Fibroblast of mammary gland (primary cell): ENCODE results near the gene TPH1.

Experiments used
- DNase-seq: peaks from one replicate; pipeline ENCODE4 v3.0.0-alpha.2; 2010; ENCODE audit warnings: low read depth
- H3K4me3 ChIP-seq: 2 replicates; pipeline ENCODE4 v1.5.1; 2011; ENCODE audit warnings: low read depth, mild to moderate bottlenecking, low read length, moderate library complexity; ENCODE audit not compliant: control insufficient read depth
- CTCF ChIP-seq: conservative IDR thresholded peaks from 2 replicates; pipeline ENCODE4 v1.5.1; 2011; ENCODE audit warnings: low read depth, low read length, inconsistent platforms; ENCODE audit not compliant: control insufficient read depth, insufficient read depth

TPH1 gene

GRCh38 chr11:18080451-18080850 lies 34.4 kb upstream of the TPH1 start:
- TF ChIP-seq CTCF, result no peak
- DNase-seq, result no peak
- no peak overlapping the region for H3K4me3 ChIP-seq

GRCh38 chr11:18078909-18079308 lies 32.8 kb upstream of the TPH1 start:
- no peak for TF ChIP-seq CTCF
- DNase-seq, result no peak
- no peak overlapping the region for H3K4me3 ChIP-seq

- H3K4me3 ChIP-seq, result no peak overlapping the region
Measured at GRCh38 chr11:18075444-18075843, 29.4 kb upstream of the TPH1 start.

GRCh38 chr11:18071098-18071705 lies 25.1 kb upstream of the TPH1 start:
- no peak for DNase-seq
- no peak overlapping the region for H3K4me3 ChIP-seq
- TF ChIP-seq CTCF, result no peak

More at GRCh38 chr11:18075444-18075843, 29.4 kb upstream of the TPH1 start:
- TF ChIP-seq CTCF, result no peak
- peak; percentile 10 for DNase-seq

- TF ChIP-seq CTCF, result no peak
- H3K4me3 ChIP-seq, result no peak overlapping the region
- no peak for DNase-seq
Measured at GRCh38 chr11:18067372-18067771, 21.3 kb upstream of the TPH1 start.

GRCh38 chr11:18066626-18067025 lies 20.6 kb upstream of the TPH1 start:
- DNase-seq, result peak; percentile 25
- no peak for TF ChIP-seq CTCF

GRCh38 chr11:18065572-18065971 lies 19.5 kb upstream of the TPH1 start:
- no peak for TF ChIP-seq CTCF
- no peak overlapping the region for H3K4me3 ChIP-seq
- no peak for DNase-seq

More at GRCh38 chr11:18066626-18067025, 20.6 kb upstream of the TPH1 start:
- H3K4me3 ChIP-seq, result no peak overlapping the region
